ENCODE results near the gene HTRA1.

HTRA1 gene

GRCh38 chr10:122490786-122491680 lies 29.7 kb downstream of the HTRA1 start:
- no peak for DNase-seq (ENCODE audit: low spot score)
- no peak for TF ChIP-seq CTCF (IDR thresholded peaks at IDR 0.05; ENCODE audit: extremely low read depth, missing control alignments)

- no peak for DNase-seq (ENCODE audit: low spot score)
- no peak for TF ChIP-seq CTCF (IDR thresholded peaks at IDR 0.05; ENCODE audit: extremely low read depth, missing control alignments)
These were observed 30.7 kb downstream of the HTRA1 start for GRCh38 chr10:122492006-122492405.

GRCh38 chr10:122492999-122493481 lies 31.7 kb downstream of the HTRA1 start:
- no peak for DNase-seq (ENCODE audit: low spot score)
- no peak for TF ChIP-seq CTCF (IDR thresholded peaks at IDR 0.05; ENCODE audit: extremely low read depth, missing control alignments)

- no peak for TF ChIP-seq CTCF (IDR thresholded peaks at IDR 0.05; ENCODE audit: extremely low read depth, missing control alignments)
- DNase-seq (ENCODE audit: low spot score): no peak
These were observed 32.4 kb downstream of the HTRA1 start for GRCh38 chr10:122493761-122494160.

- no peak for DNase-seq (ENCODE audit: low spot score)
- TF ChIP-seq CTCF (IDR thresholded peaks at IDR 0.05; ENCODE audit: extremely low read depth, missing control alignments): no peak
These were observed 32.9 kb downstream of the HTRA1 start for GRCh38 chr10:122494173-122494820.

- no peak for DNase-seq (ENCODE audit: low spot score)
- no peak for TF ChIP-seq CTCF (IDR thresholded peaks at IDR 0.05; ENCODE audit: extremely low read depth, missing control alignments)
These were observed 33.5 kb downstream of the HTRA1 start for GRCh38 chr10:122494833-122495232.
